B cell (primary cell): ENCODE data around the gene CD226. TPM values are rescaled to one million over a fixed set of nuclear protein-coding genes. Genes with fewer than 3 reads are reported as not detected.

Experiments
- ATAC-seq: fragments of 200-7000 bp; cut with Tn5 transposase; one replicate; pipeline ENCODE4 v1.10.0; 2021; ENCODE audit warnings: low read depth, mild to moderate bottlenecking, moderate number of reproducible peaks, moderate library complexity
- CTCF ChIA-PET: fragments of 350-600 bp; sonication (Branson Sonifier 250); formaldehyde crosslinking; loops from one replicate; lab custom pipeline; 2021; ENCODE audit warnings: antibody characterized with exemption, inconsistent platforms; lab: Charles Lee
- POLR2A ChIA-PET: fragments of 350-600 bp; sonication (Branson Sonifier 250); formaldehyde crosslinking; loops from one replicate; lab custom pipeline; 2021; ENCODE audit warnings: antibody characterized with exemption; lab: Charles Lee
- DNase-seq: peaks from one replicate; pipeline ENCODE4 v3.0.0; 2013
- H2AFZ ChIP-seq: 2 replicates; pipeline ENCODE4 v1.6.1; 2012; ENCODE audit warnings: mild to moderate bottlenecking, low read depth, low read length; ENCODE audit not compliant: insufficient read depth, poor library complexity, severe bottlenecking
- H3K27ac ChIP-seq, 2 donors: 1 replicate in 1 of 2; 2 replicates in 1 of 2; pipeline ENCODE4 v1.5.1; 2012 to 2013; ENCODE audit warnings: low read length in 2 of 2, mild to moderate bottlenecking in 2 of 2, moderate library complexity in 1 of 2
- H3K27me3 ChIP-seq, 4 experiments: fragments of 200-600 bp in 1 of 4; sonication (generic) in 1 of 4; replicated peaks in 1 of 4; 1 replicate in 2 of 4; 2 replicates in 2 of 4; pipeline versions ENCODE4 v1.6.1 to v1.7.0; 2013 to 2016; ENCODE audit warnings: low read length in 3 of 4, mild to moderate bottlenecking in 2 of 4, mixed read lengths in 1 of 4, moderate library complexity in 1 of 4; ENCODE audit not compliant: insufficient read depth in 4 of 4, control insufficient read depth in 3 of 4; ENCODE audit errors: control extremely low read depth in 1 of 4
- H3K36me3 ChIP-seq, 2 experiments: replicated peaks in 1 of 2; 1 replicate in 1 of 2; 2 replicates in 1 of 2; pipeline versions ENCODE4 v1.6.1 to v1.7.1; 2013; ENCODE audit warnings: low read length in 1 of 2; ENCODE audit not compliant: insufficient read depth in 2 of 2, control insufficient read depth in 1 of 2; ENCODE audit errors: control extremely low read depth in 1 of 2, extremely low read depth in 1 of 2
- H3K4me1 ChIP-seq, 2 donors: fragments of 200-600 bp in 1 of 2; sonication (generic) in 1 of 2; 1 replicate in 1 of 2; 2 replicates in 1 of 2; pipeline versions ENCODE4 v1.5.1 to v1.6.1; 2013 to 2017; ENCODE audit warnings: low read length in 2 of 2; ENCODE audit not compliant: control insufficient read depth in 2 of 2, insufficient read depth in 2 of 2
- H3K4me2 ChIP-seq: replicated peaks from 2 replicates; pipeline ENCODE3; 2012; ENCODE audit warnings: mild to moderate bottlenecking, low read depth, low read length; ENCODE audit not compliant: poor library complexity, severe bottlenecking
- H3K4me3 ChIP-seq, 5 experiments: fragments of 200-600 bp in 1 of 5; sonication (generic) in 1 of 5; 1 replicate in 3 of 5; 2 replicates in 2 of 5; pipeline versions ENCODE4 v1.5.1 to v1.7.0; 2011 to 2016; ENCODE audit warnings: low read length in 4 of 5, mild to moderate bottlenecking in 4 of 5, low read depth in 2 of 5, control low read depth in 1 of 5, moderate library complexity in 1 of 5; ENCODE audit not compliant: insufficient read depth in 1 of 5; ENCODE audit errors: control extremely low read depth in 1 of 5, extremely low read depth in 1 of 5
- H3K79me2 ChIP-seq: fragments of 200-600 bp; sonication (generic); one replicate; pipeline ENCODE4 v1.6.0; 2016; ENCODE audit warnings: low read length; ENCODE audit not compliant: control insufficient read depth, insufficient read depth
- H3K9ac ChIP-seq: fragments of 200-600 bp; sonication (generic); 2 replicates; pipeline ENCODE4 v1.6.1; 2017; ENCODE audit warnings: mild to moderate bottlenecking, low read length, moderate library complexity
- H3K9me3 ChIP-seq, 3 donors: one replicate each; pipeline versions ENCODE4 v1.6.1 to v1.7.1; 2013; ENCODE audit warnings: low read length in 2 of 3; ENCODE audit not compliant: control insufficient read depth in 2 of 3, insufficient read depth in 1 of 3; ENCODE audit errors: control extremely low read depth in 1 of 3
- H4K20me1 ChIP-seq: 2 replicates; pipeline ENCODE4 v1.6.0; 2012; ENCODE audit warnings: mild to moderate bottlenecking, low read length; ENCODE audit not compliant: insufficient read depth, control insufficient read depth, poor library complexity, severe bottlenecking
- H3K27ac Mint-ChIP-seq: one replicate; pipeline ENCODE4 v1.8.0; 2021; ENCODE audit warnings: mixed read lengths
- H3K27me3 Mint-ChIP-seq: one replicate; pipeline ENCODE4 v1.8.0; 2021; ENCODE audit warnings: mixed read lengths
- H3K4me1 Mint-ChIP-seq: one replicate; pipeline ENCODE4 v1.8.0; 2021; ENCODE audit warnings: mixed read lengths
- H3K4me3 Mint-ChIP-seq: one replicate; pipeline ENCODE4 v1.8.0; 2021; ENCODE audit warnings: mixed read lengths
- H3K9me3 Mint-ChIP-seq: one replicate; pipeline ENCODE4 v1.8.0; 2022; ENCODE audit warnings: mixed read lengths; ENCODE audit not compliant: insufficient read depth
- EZH2 ChIP-seq: IDR thresholded peaks from 2 replicates; pipeline ENCODE4 v1.6.1; 2012; ENCODE audit warnings: borderline replicate concordance, low read depth, mild to moderate bottlenecking, moderate library complexity, low read length; ENCODE audit not compliant: insufficient read depth, poor library complexity, severe bottlenecking
- WGBS: methylation state at CpG from one replicate; pipeline ENCODE4 v1.1.5; 2013; ENCODE audit warnings: missing lambda C conversion rate; ENCODE audit not compliant: insufficient coverage; 5-methylcytosine and 5-hydroxymethylcytosine counted together
- intact Hi-C: fragments of 100-400 bp; cut with micrococcal nuclease; formaldehyde crosslinking; loops from one replicate; pipeline ENCODE4 v1.10.0; 2022
- polyA plus RNA-seq: library from polyadenylated mRNA; depleted of rRNA; stranded (reverse); fragments of >200 nt; gene quantifications from 2 replicates; pipeline ENCODE4 v1.2.3, GENCODE V29; 2012
- total RNA-seq, 2 donors: library from RNA; stranded (reverse); fragments of 120-200 nt in 1 of 2; gene quantifications; 1 replicate in 1 of 2; 2 replicates in 1 of 2; pipeline versions ENCODE4 v1.2.3 to v1.2.4, GENCODE V29; 2013 to 2022
- TF ChIP-seq, protein P1 (sequence below): fragments of 200-600 bp; IDR thresholded peaks from one replicate; pipeline ENCODE4 v1.8.0; 2022; ENCODE audit warnings: antibody characterized with exemption, mild to moderate bottlenecking

CD226 gene
- total and polyA plus RNA-seq, 2 donors (not counting 1 experiment from before 2014, with no cell fraction given) = 0.78 to 2.6 TPM

DNA sequence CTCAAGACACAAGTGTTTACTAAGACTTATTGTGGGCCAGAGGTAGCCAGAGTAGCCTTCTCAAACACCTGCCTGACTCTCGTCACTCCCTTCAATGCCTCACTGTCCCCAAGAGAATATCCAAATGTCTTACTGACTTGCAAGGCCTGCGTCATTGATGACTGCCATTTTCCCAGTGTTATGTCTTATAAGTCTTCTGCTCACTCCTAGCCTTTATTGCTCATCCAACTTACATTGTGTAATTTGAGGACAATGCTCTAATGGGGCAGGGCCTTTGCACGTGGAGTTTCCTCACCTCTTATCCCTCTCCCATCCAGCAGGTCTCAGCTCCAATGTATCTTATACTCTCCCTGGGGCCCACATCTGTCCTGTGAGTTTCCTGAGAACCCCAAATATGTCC, 10.1 kb upstream of the CD226 start:
- H3K27me3 Mint-ChIP-seq = no peaks in the 10 kb centered on the region
- H3K27ac Mint-ChIP-seq = no peak overlapping the region
- Histone ChIP-seq H3K27me3 (no peaks in the 10 kb centered on the region), H3K4me2 (no peak overlapping the region), H2AFZ (no peak overlapping the region), H3K27ac (no peak overlapping the region), H3K79me2 (no peaks in the 10 kb centered on the region), H3K4me1 (peaks cover 10 to 28% of the 10 kb centered on the region in 2 donors), H3K4me3 (no peak overlapping the region), H4K20me1 (no peaks in the 10 kb centered on the region), H3K9ac (no peak overlapping the region), H3K9me3 (no peaks in the 10 kb centered on the region), H3K36me3 (no peaks in the 10 kb centered on the region)
- no peak overlapping the region for H3K4me3 Mint-ChIP-seq
- CTCF ChIA-PET = no interaction called here
- DNase-seq (no peak), ATAC-seq (no peak)
- 100% methylated on average over 2 of the region's 3 CpGs for WGBS
- H3K4me1 Mint-ChIP-seq = peaks cover 10% of the 10 kb centered on the region
- intact Hi-C loops = no loop called here
- peaks cover 3% of the 10 kb centered on the region for H3K9me3 Mint-ChIP-seq
- no peak for TF ChIP-seq EZH2
- TF ChIP-seq, protein P1, sequence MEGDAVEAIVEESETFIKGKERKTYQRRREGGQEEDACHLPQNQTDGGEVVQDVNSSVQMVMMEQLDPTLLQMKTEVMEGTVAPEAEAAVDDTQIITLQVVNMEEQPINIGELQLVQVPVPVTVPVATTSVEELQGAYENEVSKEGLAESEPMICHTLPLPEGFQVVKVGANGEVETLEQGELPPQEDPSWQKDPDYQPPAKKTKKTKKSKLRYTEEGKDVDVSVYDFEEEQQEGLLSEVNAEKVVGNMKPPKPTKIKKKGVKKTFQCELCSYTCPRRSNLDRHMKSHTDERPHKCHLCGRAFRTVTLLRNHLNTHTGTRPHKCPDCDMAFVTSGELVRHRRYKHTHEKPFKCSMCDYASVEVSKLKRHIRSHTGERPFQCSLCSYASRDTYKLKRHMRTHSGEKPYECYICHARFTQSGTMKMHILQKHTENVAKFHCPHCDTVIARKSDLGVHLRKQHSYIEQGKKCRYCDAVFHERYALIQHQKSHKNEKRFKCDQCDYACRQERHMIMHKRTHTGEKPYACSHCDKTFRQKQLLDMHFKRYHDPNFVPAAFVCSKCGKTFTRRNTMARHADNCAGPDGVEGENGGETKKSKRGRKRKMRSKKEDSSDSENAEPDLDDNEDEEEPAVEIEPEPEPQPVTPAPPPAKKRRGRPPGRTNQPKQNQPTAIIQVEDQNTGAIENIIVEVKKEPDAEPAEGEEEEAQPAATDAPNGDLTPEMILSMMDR = no peak
- POLR2A ChIA-PET = no interaction called here

DNA sequence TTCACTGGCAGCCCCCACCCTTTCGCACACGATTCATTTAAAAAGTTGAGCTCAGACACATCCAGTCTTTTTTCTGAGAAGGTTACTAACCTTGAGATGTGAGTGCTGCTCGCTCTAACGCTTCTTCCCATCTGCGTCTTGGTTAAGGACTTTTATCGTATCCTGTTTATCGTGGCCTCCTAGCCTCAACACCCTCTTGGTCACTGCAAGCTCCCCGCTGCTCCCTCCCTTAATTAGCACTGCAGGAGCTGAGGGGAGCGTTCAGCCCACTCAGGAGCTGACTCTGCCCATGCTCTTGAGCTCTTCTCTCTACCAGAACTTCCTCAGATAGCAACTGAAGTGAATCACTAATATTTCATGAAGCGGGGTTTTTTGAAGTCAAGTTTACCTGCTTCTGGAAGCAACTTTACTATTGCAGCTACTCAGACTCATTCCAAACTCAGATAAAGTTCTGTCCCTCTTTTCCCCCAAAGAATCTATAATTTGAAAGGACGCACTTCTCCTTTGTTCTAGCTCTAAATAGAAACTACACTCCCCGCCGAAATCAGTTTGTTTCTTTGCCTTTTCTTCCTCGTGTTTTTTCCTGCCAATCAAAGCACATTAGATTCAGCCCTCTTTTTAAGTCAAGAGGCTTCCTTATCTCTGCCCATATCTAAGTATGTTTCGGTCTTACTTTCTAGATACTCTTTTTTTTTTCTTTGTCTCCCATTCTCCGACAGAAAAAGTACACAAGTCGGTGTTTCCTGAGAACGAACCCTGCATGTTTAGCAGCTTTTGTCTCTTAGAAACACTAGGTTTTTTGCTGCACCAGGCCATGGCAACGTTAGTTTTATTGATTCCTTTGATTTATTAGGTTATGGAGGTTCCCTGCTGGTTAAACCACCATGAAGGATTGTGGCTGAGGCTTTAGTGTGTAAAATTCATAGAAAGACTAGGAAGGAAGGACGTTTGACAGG, 9.3 kb upstream of the CD226 start:
- no peaks in the 10 kb centered on the region for H3K9me3 ChIP-seq
- peak overlapping the region; percentile 6 for H3K4me2 ChIP-seq
- intact Hi-C loops = no loop called here
- WGBS = 75% methylated on average over 19 of the region's 20 CpGs
- CTCF ChIA-PET = no interaction called here
- no peak for DNase-seq
- Mint-ChIP-seq H3K9me3 (peaks cover 3% of the 10 kb centered on the region), H3K4me1 (peaks cover 10% of the 10 kb centered on the region), H3K27ac (no peak overlapping the region), H3K4me3 (no peak overlapping the region), H3K27me3 (no peaks in the 10 kb centered on the region)
- no peaks in the 10 kb centered on the region for H4K20me1 ChIP-seq
- H3K4me1 ChIP-seq = peaks cover 10 to 28% of the 10 kb centered on the region in 2 donors
- H3K79me2 ChIP-seq = no peaks in the 10 kb centered on the region
- ATAC-seq = no peak
- H2AFZ ChIP-seq = peak overlapping the region; percentile 25
- POLR2A ChIA-PET = no interaction called here
- no peak overlapping the region for H3K9ac ChIP-seq
- TF ChIP-seq EZH2 = no peak
- TF ChIP-seq, protein P1 = no peak
- no peaks in the 10 kb centered on the region for H3K36me3 ChIP-seq
- peak overlapping the region in 1 of 2 donors; percentile 13 for H3K27ac ChIP-seq
- H3K4me3 ChIP-seq = no peak overlapping the region
- no peaks in the 10 kb centered on the region for H3K27me3 ChIP-seq
